Amniotic epithelial cell (primary cell): ENCODE measurements around the gene MCF2L2.
A peak's percentile ranks its signal among the peaks of the same experiment; 100 is the strongest.
"Not testable (repeated sequence)": the region's sequence is repeated elsewhere in the genome, so short reads cannot be mapped to it uniquely, and the experiment has no call there.

Experiments
- DNase-seq: peaks from one replicate; pipeline ENCODE4 v3.0.0-alpha.2; 2010; ENCODE audit warnings: low read depth

Gene MCF2L2

DNA sequence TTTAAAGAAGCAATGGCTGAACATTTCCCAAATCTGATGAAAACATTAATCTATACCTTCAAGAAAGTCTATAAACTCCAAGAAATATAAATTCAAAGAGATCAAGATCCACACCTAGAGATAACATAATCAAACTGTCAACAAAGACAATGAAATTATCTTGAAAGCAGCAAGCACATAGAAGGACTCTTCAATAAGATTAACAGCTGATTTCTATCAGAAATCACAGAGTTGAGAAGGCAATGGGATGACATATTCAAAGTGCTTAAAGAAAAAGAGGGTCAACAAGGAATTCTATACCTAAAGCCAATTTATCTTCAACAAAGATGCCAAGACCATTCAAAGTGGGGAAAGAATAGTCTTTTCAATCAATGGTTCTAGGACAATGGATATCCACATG, 224.7 kb downstream of the MCF2L2 start:
- DNase-seq = no peak

GRCh38 chr3:183202004-183202722, 226.3 kb downstream of the MCF2L2 start:
- no peak for DNase-seq

GRCh38 chr3:183198939-183199338, 229.5 kb downstream of the MCF2L2 start:
- DNase-seq = no peak

DNA sequence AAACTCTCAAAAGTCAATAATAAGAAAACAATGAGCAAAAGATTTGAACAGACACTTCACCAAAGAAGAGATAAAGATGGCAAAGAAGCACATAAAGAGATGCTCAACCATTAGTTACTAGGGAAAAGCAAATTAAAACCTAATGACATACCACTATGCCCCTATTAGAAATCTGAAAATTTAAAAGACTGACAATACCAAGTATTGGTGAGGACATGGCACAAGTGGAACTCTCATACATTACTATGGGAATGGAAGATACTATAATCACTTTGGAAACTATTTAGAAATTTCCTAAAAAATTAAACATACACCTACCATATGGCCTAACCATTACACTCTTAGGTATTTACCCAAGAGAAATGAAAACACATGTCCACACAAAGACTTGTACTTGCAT, 230.7 kb downstream of the MCF2L2 start:
- DNase-seq = no peak

DNA sequence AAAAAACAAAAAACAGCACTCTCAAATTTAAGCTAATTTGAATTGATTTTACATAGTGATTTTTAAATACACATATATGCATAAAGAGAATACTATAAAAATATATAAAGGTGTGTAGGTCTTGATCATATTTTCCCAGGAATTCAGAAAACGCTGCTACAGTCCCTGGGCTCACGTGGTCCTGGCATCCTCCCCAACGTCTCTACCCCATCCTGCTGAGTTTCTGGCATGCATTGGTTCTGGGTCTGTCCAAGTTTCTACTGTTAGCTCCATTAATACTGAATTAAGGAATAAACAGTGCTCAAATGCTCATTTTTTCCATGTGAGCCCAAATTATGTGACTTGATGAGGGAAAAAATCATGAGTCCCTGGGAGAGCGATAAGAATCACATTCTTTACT, 233.2 kb downstream of the MCF2L2 start:
- DNase-seq = no peak

GRCh38 chr3:183193762-183194689, 234.4 kb downstream of the MCF2L2 start:
- DNase-seq = no peak

GRCh38 chr3:183192650-183193300, 235.6 kb downstream of the MCF2L2 start:
- DNase-seq = no peak

- no peak for DNase-seq
These were observed 238.8 kb downstream of the MCF2L2 start for GRCh38 chr3:183189641-183190040.

GRCh38 chr3:183188895-183189462, 239.4 kb downstream of the MCF2L2 start:
- no peak for DNase-seq

- DNase-seq = peak; percentile 71
These were observed 242.7 kb downstream of the MCF2L2 start for GRCh38 chr3:183185696-183186095.

GRCh38 chr3:183182732-183183610, 245.4 kb downstream of the MCF2L2 start:
- no peak for DNase-seq

GRCh38 chr3:183182073-183182472, 246.3 kb downstream of the MCF2L2 start:
- no peak for DNase-seq

DNA sequence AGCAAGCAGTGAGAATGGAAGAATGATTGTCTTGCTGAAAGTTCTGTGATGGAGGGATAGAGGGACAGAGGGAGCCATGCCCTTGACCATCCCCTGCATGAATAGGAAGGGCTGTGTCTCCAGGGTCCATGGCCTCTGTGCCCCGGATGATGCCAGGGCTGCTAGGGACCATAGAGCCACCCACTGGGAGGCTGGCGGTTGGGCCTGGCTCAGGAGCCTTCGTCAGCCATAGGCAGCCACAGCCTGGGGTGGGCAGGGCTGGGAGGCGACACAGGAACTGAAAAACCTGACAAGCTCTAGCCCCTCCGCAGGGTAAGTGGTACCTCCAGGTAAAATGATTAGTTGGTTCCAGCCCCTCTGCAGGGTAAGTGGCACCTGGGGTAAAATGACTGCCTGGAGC, 246.8 kb downstream of the MCF2L2 start:
- no peak for DNase-seq

DNA sequence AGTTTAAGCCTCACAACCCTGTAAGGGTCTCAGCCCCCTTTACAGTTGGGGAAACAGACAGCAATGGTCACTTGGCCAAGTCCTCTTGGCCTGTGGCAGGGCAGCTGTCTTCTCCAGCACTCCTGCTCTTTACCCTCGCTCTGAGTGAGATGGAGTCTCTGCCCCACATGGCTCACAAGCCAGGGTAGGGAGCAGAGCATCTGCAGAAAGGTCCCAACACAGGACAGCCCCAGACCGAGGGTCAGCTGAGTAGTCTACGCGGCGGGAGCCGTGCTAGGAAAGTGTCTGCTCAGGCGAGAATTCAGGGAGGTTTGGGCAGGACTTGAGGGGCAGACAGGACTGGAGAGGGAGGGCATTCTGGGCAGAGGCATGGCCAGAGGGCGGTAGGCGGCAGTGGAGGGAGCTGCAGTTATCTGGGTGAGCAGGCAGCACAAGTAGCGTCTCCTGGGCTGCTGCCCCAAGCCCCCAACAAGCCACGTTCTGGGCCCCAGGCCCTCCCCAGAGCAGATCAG, 247.6 kb downstream of the MCF2L2 start:
- DNase-seq = no peak

- DNase-seq = no peak
These were observed 248.2 kb downstream of the MCF2L2 start for GRCh38 chr3:183180110-183180783.

DNA sequence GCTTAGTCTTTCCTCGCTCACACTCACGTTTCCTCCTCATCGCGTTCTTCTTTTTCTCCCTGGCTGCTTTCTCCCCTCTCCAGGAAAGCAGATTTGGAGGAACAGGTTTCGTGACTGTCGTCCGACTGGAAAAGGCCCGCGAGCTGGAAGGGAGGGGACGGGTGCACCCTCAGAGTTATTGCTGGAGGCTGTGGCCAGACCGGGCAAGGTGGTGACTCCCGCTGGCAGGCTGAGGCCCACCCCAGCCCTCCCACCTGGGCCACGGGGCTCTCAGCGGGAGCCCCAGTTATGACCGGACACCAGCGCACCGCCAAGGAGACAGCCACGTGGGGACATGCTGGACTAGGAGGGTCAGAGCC, 248.9 kb downstream of the MCF2L2 start:
- DNase-seq = not testable (repeated sequence)

DNA sequence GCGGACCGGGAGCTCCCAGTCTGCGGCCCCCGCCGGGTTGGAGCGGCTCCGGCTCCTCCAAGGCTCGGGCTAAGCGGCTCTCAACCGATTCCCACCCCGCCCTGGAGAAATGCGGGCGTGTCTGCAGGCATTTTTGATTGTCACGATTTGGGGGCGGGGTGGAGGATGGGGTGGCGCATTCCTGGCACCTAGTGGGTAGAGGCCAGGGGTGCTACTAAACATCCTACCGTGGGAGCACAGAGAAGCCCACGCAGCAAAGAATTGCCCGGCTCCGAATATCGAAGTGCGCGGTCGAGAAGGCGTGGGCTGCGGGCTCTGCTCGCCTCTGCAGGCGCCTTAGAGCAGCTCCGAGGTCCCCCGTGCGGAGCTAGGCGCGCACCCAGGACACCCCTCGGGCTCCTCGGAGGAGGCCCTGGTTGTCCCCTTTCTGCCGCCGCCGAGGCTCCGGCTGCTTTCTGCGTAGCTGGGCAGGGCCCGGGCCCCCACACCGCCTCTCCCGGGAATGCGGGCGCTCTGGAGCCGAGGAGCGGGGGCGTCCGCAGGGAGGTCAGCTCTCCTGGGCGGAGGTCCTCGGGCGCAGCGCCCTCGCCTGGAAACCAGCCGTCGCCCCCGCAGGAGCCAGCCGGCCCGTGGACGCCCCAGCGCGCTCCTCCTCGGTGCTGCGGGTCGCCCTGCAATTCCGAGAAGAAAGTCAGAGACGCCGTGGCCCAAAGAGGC, 249.4 kb downstream of the MCF2L2 start:
- peak; percentile 24 for DNase-seq

DNA sequence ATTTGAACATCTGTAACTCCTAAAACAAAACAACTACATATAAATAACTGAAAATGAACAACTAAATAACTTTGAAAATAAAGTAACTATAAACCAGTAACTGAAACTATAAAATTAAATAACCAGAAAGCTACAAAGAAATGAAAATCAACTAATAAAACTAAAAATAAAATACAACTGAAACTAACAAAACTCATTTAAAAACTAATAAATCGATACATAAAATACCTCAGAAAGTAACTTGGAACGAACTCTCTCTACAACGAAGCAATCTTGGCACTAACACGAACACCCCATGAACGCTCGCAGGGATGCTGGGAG, 249.9 kb downstream of the MCF2L2 start:
- DNase-seq = no peak

DNA sequence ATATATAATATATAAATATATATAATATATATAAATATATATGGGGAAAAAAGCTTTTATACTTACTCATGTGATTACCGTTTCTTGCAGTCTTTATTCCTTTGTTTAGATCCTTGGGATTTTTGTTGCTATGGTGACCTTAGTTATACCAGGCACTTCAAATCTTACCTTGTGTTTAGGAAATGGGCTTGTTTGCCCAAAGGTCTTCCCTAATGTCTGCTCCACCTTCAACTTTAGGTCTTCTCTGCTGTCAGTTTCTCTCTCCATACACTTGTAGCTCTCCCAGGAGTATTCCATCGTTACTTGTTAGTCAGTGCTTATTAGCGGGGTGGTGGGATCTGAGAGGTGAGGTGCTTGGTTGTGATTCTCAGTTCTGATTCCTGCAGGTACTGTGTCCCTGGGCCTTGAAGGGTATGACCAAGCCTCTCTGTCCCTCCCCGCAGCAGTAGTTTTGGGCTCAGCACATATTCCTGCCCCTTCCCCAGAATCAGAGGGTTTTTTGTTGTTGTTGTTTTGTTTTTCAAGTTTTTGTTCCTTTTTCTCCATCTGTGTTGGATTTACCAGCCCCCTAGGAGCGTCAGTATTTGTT, 256.3 kb downstream of the MCF2L2 start:
- no peak for DNase-seq

- DNase-seq = not testable (repeated sequence)
These were observed 260.4 kb downstream of the MCF2L2 start for GRCh38 chr3:183167975-183168374.
